Measurements from ENCODE around the gene PEX5L. TPM values are rescaled to one million over a fixed set of nuclear protein-coding genes. Genes with fewer than 3 reads are reported as not detected.

Gene PEX5L
- total RNA-seq, 4 donors from 2014 or later, result not detected

- Histone ChIP-seq H3K4me1 (no peaks in the 10 kb centered on the region), H3K27me3 (peaks cover 0 to 2% (median 0%) of the 10 kb centered on the region in 4 donors), H3K4me3 (no peak overlapping the region), H3K9me3 (no peaks in the 10 kb centered on the region), H3K36me3 (no peaks in the 10 kb centered on the region), H3K27ac (no peak overlapping the region)
- 34 to 39% methylated on average over 3 of the region's 3 CpGs for WGBS, 2 donors
- no peak for DNase-seq
- TF ChIP-seq POLR2A (IDR thresholded peaks at IDR 0.05) (no peak), CTCF (IDR thresholded peaks at IDR 0.05) (no peak)
- intact Hi-C loops (cut with DNase I), result no loop called here
Observed at GRCh38 chr3:179955809-179956208, 80.9 kb downstream of the PEX5L start.

GRCh38 chr3:179955286-179955685, 81.5 kb downstream of the PEX5L start:
- no peak overlapping the region for H3K4me3 ChIP-seq
- no peaks in the 10 kb centered on the region for H3K9me3 ChIP-seq
- intact Hi-C loops (cut with DNase I), result no loop called here
- H3K36me3 ChIP-seq, result no peaks in the 10 kb centered on the region
- H3K27me3 ChIP-seq, result peaks cover 0 to 7% (median 0%) of the 10 kb centered on the region in 4 donors
- DNase-seq, result no peak
- H3K4me1 ChIP-seq, result no peaks in the 10 kb centered on the region
- WGBS, 2 donors, result 63 to 65% methylated on average over 5 of the region's 5 CpGs
- H3K27ac ChIP-seq, result no peak overlapping the region
- TF ChIP-seq CTCF (IDR thresholded peaks at IDR 0.05), result no peak
- no peak for TF ChIP-seq POLR2A (IDR thresholded peaks at IDR 0.05)

- H3K4me1 ChIP-seq, result no peaks in the 10 kb centered on the region
- intact Hi-C loops (cut with DNase I), result no loop called here
- H3K27me3 ChIP-seq, result peaks cover 0 to 7% (median 0%) of the 10 kb centered on the region in 4 donors
- DNase-seq, result no peak
- no peak overlapping the region for H3K27ac ChIP-seq
- H3K9me3 ChIP-seq, result no peaks in the 10 kb centered on the region
- H3K4me3 ChIP-seq, result no peak overlapping the region
- WGBS, 2 donors, result 61 to 62% methylated on average over 7 to 8 of the region's 8 CpGs
- TF ChIP-seq CTCF (IDR thresholded peaks at IDR 0.05) (no peak), POLR2A (IDR thresholded peaks at IDR 0.05) (no peak)
- H3K36me3 ChIP-seq, result no peaks in the 10 kb centered on the region
Observed at GRCh38 chr3:179953993-179954870, 82.5 kb downstream of the PEX5L start.

- Histone ChIP-seq H3K27me3 (peaks cover 0 to 7% (median 0%) of the 10 kb centered on the region in 4 donors), H3K27ac (no peak overlapping the region), H3K4me1 (no peaks in the 10 kb centered on the region), H3K36me3 (no peaks in the 10 kb centered on the region), H3K4me3 (no peak overlapping the region), H3K9me3 (no peaks in the 10 kb centered on the region)
- no peak for DNase-seq
- no peak for TF ChIP-seq POLR2A (IDR thresholded peaks at IDR 0.05)
- TF ChIP-seq CTCF (IDR thresholded peaks at IDR 0.05), result no peak
- intact Hi-C loops (cut with DNase I), result no loop called here
- 62 to 67% methylated on average over 5 of the region's 5 CpGs for WGBS, 2 donors
Observed at GRCh38 chr3:179950840-179951239, 85.9 kb downstream of the PEX5L start.

- WGBS, 2 donors, result 79 to 100% methylated on average over 2 of the region's 2 CpGs
- TF ChIP-seq CTCF (IDR thresholded peaks at IDR 0.05) (no peak), POLR2A (IDR thresholded peaks at IDR 0.05) (no peak)
Observed at GRCh38 chr3:179949869-179950268, 86.9 kb downstream of the PEX5L start.

More at GRCh38 chr3:179949869-179950268, 86.9 kb downstream of the PEX5L start:
- Histone ChIP-seq H3K27me3 (peaks cover 0 to 7% (median 0%) of the 10 kb centered on the region in 4 donors), H3K4me3 (no peak overlapping the region), H3K36me3 (no peaks in the 10 kb centered on the region), H3K27ac (no peak overlapping the region), H3K4me1 (no peaks in the 10 kb centered on the region), H3K9me3 (no peaks in the 10 kb centered on the region)
- no peak for DNase-seq
- intact Hi-C loops (cut with DNase I), result no loop called here

Measured in esophagus squamous epithelium (tissue), 5 donors.